IPS-11a (cell line): ENCODE results near the gene HEMK1.
A peak's percentile ranks its signal among the peaks of the same experiment; 100 is the strongest.

ENCODE experiments used
- H3K4me3 ChIP-seq: one replicate; pipeline ENCODE4 v1.5.1; 2013; ENCODE audit warnings: low read depth, low read length, control low read depth

Gene HEMK1

DNA sequence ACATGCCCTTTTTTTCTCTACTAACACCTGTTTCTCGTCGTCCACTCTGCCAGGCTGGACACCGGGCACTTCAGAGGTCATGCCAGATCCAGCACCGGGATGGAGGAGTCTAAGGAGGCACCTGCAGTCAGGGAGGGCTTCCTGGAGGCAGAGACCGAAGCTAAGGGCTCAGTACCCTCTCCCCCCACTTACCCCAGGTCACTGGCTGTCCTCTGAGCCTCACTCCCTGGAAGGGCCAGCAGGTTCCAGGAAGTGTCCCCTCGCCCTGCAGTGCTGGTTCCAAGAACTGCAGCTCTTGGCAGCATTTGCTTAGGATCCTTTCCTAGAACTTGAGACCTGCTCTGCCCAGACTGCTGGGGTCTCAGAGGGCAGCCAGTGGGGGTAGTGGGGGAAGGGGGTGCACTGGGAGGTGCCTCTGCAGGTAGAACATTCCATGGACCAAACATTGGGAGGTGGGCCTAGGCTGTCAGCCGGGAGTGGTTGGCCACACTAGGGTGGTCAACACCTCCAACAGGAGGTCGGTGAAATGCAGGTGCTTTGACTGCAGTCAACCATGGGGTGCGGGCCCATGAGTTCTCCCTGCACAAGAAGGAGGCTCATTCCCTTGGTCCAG is 30.9 kb downstream of the HEMK1 start:
- no peak overlapping the region for H3K4me3 ChIP-seq

DNA sequence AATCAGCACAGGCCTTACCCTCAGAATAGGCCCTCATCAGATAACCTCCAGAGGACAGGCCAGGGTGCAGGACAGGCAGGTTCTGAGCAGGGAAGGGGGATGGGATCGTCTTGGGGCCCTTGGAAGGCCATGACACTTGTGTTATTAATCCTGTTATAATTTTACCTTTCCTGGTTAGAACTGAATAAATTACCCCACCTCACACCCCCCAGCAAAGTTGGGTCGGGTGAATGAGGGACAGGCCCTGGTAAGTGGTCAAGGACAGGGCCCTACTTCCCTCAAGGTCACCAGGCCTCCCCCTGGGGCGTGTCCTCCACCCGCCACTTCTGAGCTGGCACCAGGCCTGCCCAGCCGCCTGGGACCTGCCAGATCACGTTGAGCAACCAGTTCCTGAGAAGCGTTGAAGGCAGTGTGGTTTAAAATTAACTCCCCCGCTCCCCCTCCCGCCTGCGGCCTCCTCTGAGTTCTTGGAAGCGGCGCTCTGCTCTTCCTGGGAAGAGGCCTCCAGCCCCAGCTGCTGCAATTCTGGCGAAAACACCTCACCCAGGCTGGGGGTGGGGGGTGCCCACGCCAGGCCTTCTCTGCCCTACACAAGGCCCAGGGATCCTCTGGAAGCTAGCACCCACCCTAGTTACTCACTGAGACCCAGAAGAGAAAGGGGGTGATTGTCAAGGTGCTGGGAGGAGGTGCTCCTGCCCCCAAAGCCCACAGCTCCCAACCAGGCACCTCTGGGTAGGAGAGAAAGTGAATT is 31.7 kb downstream of the HEMK1 start:
- H3K4me3 ChIP-seq: no peak overlapping the region

DNA sequence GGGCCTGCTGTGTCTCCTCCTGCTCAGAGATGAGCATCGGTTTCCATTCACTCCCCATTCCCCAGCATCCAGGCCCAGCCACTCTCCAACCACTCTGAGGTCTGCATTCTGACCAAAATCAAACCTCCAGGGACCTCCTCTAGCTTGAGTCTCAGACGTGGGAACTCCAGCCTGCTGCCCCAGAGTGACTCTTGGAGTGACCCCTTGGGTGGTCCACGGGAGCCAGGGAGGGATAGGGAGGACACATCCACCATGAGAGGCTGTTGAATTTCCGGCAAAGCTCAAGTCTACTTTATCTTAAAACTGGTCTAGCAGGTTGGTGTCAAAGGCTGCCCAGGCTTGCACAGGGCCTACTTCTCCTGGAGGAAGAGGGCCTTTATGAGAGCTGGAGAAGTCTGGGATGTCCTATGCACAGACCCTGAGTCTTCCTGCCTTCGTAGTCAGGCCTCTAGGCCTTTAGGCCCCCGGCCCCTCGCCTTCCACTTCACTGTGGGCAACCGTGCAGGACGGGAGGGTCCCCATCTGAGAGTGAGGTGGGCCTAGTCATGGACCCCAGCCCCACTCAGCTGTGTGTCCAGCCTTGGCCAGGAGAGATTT is 33.4 kb downstream of the HEMK1 start:
- H3K4me3 ChIP-seq: no peak overlapping the region

- H3K4me3 ChIP-seq: no peak overlapping the region
These were observed 34.2 kb downstream of the HEMK1 start for GRCh38 chr3:50603261-50604109.

DNA sequence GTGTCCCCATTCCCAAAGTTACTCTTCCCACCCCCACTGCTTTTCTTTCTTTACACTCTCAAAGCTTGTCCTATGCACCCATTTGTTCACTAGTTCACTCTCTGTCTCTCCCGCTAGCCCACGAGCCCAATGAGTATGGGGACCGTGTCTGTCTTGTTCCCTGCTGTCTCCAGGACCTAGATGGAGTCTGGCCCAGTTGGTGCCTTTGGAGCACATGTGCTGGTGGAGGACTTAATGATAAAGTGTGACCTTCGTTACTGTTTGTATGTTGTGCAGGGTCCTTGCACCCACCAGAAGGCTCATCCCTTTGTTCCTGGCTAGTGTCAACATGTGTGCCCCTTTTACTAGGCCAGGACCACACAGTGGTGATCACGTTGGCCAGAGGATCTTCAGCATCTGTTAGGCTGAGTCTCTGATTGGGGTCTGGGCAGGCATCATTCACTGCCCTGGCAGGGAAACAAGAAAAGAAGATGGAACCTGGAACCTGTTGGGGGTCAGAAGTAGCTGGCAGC is 34.8 kb downstream of the HEMK1 start:
- no peak overlapping the region for H3K4me3 ChIP-seq

DNA sequence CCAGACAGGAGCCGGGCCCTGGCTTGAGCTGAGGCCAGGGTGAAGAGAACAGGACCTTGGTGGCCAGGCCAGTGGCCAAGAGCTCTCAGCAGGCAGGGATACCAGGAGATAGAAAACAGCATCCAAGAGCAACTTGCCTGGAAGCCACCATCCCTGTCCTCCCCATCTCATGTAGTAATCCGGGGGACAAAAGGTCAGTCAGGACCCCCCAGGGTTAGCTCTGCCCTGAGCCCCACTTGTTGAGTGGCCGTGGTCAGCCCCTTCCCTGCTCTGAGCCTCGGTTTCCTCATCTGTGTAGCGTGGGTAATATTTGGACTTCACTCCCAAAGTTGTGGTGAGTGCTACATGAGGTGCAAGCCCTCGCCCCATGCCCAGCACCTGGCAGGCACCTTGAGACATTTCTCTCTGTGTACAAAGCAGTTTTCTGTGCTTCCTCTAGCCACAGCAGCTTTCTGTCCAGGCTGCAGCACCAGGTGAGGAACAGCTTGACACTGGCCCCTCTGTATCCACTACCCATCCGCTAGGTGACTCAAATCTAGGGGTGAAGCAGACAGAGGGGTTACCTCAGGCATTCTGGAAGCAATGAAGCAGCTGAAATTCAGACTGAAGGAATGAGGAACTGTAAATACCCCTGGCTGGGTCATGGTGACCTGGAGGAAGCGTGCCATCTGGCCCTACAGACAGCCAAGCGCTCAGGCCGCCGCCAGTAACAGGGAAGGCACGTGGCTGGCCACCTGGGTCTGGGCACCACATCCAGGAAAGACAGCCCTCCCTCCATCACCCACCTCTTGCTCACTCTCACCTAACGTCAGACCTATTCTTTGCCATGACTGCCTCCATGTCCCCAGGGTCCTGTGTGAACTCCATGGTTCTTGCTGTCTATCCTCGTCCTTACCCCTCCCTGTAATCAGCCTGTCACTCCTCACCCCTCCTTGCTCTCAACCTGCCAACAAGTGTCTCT is 35.6 kb downstream of the HEMK1 start:
- no peak overlapping the region for H3K4me3 ChIP-seq

DNA sequence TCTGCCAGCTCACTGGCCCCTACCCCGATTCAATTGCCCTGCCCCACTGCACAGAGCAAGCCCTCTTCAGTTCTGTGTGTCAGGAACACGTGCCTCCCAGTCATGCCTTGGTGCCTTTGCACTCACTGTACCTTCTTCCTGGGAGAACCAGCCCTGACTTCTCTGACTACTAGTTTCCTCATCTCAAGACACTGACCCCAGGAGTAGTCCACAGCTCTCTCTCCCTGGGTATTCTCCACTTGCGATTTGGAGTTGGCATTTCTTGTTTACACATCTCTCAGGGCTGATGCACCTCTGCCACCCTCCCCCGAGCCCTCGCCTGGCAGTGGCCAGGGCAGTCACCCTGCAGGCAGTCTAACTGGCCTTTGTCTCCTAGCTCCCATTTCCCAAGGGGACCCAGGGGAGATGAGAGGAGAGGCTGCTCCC is 36.6 kb downstream of the HEMK1 start:
- no peak overlapping the region for H3K4me3 ChIP-seq

DNA sequence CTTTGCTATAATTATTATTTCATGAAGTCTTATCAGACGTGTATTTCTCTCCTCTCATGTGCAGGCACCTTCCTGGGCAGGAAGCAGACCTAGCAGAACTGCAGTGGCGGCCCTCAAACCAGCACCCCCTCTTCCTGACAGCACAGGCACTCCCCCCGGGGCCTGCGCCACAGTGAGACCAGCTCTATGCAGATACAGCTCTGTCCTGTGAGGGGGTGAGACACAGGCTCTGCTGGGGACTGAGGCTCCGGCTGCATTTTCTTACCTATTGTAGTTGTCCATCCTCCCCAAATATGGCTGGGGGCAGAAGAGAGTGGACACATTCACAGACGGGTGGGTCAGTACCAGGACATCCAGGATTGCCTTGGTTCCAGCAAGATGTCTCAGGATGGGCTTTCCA is 37.3 kb downstream of the HEMK1 start:
- H3K4me3 ChIP-seq: no peak overlapping the region

GRCh38 chr3:50607271-50608091 is 38.2 kb downstream of the HEMK1 start:
- no peak overlapping the region for H3K4me3 ChIP-seq

- H3K4me3 ChIP-seq: no peak overlapping the region
These were observed 39.0 kb downstream of the HEMK1 start for GRCh38 chr3:50608278-50608677.

GRCh38 chr3:50609071-50609762 is 39.9 kb downstream of the HEMK1 start:
- H3K4me3 ChIP-seq: no peak overlapping the region

DNA sequence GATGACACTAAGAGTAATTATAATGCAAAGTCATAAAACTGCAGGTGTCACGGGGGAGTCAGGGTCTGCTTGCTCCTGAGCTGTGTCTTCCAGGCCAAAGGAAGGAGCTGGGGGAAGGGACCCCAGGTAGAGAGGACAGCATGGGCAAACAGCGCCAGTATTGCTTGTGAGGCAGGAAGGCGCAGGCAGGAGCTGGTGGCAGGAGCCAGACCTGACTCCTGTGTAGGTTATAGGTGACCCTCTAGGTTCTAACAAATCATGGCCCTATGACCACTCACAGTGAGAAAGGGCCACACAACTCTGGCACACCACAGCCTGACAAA is 40.4 kb downstream of the HEMK1 start:
- H3K4me3 ChIP-seq: no peak overlapping the region

GRCh38 chr3:50610181-50610971 is 41.1 kb downstream of the HEMK1 start:
- no peak overlapping the region for H3K4me3 ChIP-seq

GRCh38 chr3:50610992-50611463 is 41.7 kb downstream of the HEMK1 start:
- H3K4me3 ChIP-seq: peak overlapping the region; percentile 51

DNA sequence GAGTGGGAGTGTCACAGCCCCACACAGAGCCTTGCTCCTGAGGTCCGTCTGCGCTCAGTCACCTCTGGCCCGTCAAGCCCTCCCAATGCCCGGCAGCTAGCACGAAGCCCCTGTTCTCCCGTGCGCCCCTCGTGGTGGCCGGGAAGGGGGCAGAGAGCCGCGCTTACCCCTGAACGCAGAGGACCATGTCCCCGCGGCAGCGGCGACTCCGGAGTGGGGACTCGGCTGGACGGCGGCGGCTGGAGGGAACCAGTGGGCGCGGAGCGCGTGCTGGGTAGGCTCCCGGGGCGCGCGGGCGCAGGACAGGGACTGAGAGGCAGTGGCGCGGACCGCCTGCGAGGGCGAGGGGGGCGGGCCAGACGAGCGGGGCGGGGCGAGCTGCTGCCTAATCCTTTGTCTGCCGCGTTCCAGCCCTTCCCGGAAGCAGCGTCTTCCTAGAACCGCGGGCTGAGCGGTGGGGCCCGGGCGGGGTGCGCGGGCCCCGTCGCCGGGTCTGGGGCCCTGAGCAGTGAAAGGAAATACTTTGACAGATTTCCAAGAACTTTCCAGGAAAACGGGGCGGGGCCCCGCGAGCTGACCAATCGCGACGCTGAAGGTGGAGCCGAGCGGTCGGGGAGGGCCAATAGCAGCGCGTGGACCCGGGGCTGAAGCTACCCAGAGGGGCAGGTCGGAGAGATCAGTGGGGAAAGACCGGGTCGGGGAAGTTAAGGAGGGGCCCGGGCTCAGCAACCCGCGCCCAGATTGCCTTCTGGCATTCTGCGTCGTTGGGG is 42.3 kb downstream of the HEMK1 start, which contains the start of gene CISH:
Gene CISH (minus strand): TSS at position 311 of the 770 bp plus-strand sequence. CDS start 124 bp downstream, at position 187.
- H3K4me3 ChIP-seq: peak within 1 kb of the TSS; percentile 51

- H3K4me3 ChIP-seq: peak overlapping the region; percentile 41
These were observed 43.0 kb downstream of the HEMK1 start for GRCh38 chr3:50612234-50612882.
